NCI-H69 (cell line): ENCODE measurements around the gene TTC7B.

ENCODE experiments used
- DNase-seq: peaks from one replicate; lab custom pipeline; 2025; lab: John Stamatoyannopoulos, UW

TTC7B gene

DNA sequence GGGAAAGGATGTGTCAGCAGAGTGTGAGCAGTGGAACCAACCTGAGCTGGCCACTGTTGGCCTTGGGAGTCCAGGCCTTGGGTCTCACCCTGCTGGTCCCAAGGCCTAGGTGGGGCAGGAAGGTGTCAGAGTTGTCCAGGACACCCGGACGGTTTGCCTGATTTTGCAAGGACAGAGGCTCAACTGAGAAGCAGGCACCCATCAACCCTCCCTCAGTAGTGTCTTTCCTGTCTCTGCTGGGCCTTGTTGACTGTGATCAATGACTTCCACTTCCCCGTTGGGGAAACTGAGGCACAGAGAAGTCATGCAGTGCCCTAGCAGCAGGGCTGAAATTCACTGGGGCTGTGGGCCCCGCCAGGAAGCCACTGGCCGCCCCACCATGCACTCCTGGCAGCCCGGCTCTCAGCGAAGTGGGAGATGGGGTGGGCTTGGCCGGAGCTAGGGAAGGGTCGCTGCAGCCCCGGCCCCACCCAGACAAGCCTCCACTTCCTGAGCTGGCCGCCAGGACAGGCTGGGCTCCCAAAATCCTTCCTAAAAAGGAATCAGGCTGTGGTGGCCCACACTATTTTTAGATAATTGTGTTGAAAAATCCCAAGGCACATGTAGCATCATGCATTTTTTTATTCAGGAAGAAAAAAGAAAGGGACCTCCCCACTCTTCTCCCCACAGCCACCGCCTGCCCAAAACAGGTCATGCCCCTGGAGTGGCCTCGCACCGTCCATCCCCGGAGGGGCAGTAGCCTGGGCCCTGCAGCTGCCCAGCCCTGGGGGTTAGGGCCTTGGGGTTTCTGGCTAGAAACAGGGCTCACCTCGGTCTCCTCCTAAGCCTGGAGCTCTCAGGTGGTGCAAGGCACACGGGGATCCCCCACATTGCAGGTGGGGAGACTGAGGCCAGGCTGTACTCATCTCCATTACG, 292.0 kb downstream of the TTC7B start:
- no peak for DNase-seq

DNA sequence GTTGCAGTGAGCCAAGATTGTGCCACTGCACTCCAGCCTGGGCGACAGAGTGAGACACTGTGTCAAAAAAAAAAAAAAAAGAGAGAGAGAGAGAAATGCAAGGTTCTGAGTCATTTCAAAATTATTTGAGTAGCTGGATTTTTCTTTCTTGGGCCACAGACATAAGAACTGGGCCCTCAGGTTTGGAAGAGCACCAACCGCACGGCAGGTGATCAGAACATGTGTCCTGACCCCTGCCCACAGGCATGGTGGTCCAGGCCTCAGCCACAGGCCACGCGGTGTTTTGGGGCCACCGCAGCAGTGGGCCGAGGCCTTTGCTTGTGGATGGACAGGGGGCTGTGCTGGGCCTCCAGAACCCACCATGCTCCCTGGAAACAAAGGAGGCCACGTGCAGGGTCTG, 292.7 kb downstream of the TTC7B start:
- DNase-seq = no peak

DNA sequence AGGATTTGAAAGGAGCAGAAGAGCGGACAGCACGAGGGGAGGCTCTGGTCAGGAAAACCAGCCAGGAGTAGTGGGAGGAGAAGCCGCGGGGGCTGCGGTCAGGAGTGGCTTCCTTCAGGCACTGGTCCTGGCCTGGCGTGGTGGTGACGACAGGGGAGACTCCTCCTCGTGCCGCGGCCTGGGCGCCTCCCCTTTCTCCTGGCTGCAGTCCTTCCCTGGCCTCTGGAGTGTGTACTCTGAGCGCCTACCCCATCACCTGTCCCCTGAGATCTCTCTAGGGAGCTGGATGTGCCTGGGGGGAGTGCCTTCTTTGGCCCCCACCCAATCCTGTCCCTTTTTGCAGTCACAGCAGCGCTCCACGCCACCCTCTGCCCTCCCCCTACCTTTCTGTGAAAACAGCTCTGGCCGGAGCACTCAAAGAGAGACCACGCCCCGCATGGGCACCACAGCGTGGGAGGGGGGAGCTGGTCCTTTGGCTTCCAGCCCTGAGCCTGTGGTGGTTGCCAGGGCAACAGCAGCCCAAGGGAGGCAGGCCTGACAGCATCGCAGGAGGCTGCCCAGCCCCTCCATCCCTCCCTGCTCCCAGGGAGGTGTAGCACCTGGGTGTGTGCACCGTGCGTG, 293.5 kb downstream of the TTC7B start:
- peak; percentile 98 for DNase-seq

DNA sequence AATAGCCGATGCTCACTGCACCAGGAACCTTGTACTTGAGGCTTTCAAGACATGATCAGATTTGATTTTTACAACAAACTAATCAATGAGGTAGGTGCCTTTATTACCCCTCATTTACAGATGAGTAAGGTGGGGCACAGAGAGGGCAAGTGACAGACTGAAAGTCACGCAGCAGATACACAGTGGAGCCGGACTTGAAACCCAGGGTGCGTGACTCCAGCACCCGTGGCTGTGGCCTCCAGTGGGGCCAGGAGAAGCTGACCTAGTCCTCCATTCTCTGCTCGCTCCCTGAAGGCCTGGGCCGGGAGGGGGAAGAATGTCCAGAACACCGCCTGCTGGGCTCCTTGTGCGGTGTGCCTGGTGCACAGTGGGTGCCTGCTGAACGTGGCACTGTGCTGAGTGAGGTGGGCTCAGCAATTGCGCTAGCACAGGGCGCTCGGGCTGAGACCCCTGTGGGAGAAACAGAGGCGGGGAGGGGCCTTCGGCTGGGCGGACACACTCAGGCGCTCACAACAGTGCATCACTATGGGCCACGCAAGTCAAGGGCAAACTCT, 294.2 kb downstream of the TTC7B start:
- no peak for DNase-seq

DNA sequence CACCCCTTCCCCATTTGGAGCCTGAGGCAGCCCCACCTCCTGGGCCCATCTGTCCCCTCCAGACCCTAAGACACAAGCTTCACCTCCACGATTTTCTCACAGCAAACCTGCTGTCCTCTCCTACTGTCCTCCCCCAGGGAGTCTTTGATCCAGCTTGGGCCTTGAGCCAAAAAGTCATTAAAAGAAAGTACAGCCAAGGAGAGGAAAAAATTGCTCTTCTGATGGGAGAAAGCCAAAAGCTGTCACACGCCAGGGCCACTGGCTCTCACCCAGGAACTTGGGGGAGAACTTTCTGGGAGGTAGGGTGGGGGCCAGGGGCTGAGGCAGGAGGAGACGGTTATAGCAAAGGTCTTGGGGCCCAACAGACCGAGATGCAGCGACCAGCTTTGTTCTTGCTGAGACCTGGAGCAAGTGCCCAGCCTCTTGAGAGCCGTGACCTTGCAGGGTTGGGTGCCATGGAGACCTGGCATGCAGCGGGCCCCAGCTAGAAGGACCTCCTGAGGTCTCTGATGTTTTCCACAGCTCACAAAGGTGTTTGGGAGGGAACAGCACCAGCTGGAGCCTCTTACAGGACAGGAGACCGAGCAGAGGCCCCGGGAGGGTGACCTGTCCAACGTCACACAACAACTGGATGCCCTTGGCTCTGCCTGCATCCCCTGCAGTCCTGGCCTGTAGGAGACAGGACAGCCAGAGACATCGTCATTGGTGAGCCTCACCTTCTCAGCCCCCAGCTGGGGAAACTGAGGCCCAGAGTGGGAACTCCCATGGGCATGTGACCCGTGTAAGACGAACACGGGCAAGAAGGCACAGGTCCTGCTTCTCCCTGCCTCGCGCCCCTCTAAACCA, 294.9 kb downstream of the TTC7B start:
- DNase-seq = peak; percentile 97

- DNase-seq = peak; percentile 57
Observed at GRCh38 chr14:90520326-90520725, 295.9 kb downstream of the TTC7B start.

DNA sequence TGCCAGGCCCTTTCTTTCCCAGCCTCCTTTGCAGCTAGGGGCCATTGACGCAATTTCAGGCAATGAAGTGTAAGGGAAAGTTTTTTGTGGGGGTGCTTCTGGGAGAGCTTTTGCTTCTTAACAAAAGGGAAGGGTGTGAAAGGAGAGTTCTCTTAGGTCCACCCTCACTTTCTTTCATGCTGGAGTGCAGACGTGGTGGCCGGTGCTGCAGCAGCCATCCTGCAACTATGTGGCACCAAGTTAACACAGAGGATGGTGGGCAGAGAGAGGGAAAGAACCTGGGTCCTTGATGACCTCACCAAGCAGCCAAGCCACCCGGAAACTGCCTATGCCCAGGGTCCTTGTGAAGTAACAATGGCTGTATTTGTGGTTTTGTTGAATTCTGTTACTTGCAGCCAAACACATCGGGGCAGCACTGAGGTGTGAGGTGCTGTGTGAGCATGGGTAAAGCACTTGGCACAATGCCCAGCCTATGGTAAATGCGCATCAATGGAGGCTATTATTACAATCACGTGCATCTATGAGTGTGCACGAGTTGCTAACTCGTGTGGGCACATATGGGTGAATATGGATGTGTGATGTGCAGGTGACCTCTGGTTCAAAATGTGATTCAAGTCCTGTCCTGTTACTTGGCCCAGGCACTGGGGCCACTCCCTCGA, 296.8 kb downstream of the TTC7B start:
- DNase-seq = peak; percentile 41

DNA sequence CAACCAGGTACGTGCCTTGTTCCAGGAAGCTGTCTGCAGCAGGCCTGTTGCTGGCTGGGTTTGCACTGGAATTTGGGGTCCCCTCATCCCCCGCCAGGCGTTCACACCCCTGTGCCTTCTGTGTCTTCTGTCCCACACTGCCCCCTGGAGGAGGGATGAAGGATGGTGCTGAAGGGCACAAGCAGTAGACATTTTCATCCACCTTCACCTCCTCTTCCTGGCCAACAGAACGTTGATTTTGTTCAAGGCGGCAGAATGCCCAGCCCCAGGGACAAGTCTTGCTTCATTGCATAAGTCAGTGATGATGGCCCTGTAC, 297.3 kb downstream of the TTC7B start:
- peak; percentile 55 for DNase-seq

DNA sequence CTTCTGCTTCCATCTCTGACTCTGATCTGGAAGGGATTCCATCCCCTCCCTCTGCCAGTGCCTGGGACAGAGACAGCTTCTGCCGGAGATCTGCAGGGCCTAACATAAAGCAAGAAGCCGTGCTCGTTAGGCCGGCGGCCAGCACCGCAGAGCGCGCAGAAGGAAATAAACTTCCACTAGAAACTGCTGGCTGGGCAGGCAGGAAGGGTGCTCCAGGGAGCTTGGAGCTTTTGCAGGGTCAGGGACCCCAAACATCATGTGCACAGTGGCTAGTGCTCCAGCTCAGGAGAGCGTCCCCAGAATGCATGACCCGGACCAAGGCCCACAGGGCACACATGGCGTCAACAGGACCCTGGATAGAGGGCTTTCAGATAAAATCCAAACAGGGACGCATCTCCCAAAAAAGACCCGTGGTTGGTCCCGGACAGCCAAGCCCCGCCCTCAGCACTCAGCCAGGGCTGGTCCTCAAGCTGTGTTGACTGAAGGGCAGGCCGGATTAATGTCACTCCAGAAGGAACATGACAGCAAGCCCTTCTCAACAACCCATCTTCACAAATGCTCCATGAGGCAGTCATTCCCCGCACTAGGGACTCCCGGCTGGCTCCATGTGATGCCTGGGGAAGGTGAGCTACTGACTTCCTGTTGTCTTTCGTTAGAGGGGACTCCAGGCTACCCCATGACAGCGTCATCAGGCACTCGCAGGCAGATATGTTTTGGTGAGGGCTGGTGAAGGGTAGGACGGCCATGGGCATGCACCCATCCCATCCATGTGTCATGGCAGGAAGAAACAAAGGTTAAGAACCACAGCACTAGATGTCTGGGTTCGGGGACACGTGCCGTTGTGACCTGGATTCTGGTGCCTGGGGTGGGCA, 297.9 kb downstream of the TTC7B start:
- DNase-seq = no peak

- DNase-seq = peak; percentile 34
Observed at GRCh38 chr14:90517076-90517841, 299.0 kb downstream of the TTC7B start.

DNA sequence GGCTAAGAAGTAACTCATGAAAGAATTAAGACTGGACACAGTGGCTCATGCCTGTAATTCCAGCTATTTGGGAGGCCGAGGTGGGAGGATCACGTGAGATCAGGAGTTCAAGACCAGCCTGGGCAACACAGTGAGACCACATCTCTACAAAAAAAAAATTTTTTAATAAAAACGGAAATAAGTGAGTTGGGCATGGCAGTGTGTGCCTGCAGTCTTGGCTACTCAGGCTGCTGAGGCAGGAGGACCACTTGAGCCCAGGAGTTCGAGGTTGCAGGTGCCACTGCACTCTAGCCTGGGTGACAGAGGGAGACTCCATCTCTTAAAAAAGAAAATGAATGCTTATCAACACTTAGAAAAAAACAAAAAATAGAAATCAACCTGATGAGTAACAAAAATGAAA, 301.7 kb downstream of the TTC7B start:
- DNase-seq = no peak

DNA sequence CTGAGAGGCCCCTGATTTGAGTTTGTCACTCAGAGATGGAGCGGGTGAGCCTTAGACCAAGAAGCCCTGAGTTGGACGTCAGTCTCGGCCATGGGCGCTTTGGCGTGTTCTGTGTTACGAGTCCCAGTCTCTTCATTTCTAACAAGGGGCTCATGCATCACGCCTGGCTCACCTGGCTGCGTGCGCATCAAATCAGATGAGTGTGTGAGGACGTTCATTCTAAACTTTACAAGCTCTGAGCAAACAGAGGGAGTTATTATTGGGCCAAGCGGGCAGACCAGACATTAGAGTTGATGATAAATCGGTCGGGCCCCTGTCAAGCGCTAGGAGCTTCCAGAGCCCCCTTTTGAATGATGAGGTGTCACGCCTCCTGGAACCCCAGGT, 302.2 kb downstream of the TTC7B start:
- peak; percentile 87 for DNase-seq

- DNase-seq = peak; percentile 99
Observed at GRCh38 chr14:90513161-90514014, 302.8 kb downstream of the TTC7B start.

DNA sequence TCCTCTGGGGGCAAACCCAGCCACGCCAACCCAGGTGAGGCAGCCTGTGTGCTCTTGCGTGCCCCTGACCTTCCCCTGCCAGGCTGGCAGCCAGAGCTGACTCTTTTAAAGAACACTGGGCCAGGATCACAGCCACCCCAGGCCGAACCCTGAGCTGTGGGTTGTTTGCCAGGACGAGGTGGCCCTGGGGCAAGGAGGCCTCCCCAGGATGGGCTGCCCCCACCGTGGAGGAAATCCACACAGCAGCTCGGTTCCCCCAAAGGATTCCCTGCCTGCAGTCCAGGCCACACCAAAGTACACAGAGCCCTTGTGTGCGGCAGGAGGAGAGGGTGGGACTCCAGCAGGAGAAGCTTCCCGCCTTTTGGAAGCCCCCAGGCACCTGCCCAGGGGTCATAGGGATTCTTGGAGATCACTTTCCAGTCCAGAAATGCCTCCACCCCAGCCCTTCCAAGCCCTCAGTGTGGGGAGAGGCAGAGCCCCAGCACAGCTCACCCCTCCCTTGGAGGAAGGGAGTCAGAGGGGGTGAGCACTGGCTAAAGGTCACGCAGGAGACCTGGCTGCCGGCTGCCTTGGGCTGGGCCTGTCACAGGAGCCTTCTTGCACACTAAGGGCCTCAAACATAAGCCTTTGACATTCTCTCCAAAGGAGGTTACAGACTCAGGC, 303.8 kb downstream of the TTC7B start:
- peak; percentile 90 for DNase-seq

DNA sequence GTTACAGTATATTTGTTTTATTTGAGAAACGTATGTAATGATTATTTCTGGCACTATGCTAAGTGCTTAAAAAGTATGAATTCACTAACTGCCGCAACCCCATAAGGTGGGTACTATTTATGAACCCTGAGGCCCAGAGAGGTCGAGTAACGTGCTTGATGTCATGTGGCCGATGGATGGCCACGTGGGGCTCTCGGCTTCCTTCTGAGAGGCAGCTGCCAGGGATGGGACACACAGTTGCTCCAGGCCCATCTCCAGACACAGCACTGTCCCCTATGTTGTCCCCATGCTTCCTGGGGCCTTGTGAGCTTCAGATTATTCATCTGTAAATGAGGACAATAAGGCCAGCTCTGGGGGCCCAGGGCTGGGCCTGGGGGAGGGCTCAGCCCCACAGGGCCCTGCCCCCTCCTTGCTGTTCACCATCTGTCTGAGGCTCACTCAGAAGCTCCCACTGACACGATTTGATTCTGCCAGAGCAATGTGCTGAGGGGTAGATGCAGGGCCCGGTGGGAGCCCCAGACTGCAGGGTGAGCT, 304.4 kb downstream of the TTC7B start:
- DNase-seq = peak; percentile 90

DNA sequence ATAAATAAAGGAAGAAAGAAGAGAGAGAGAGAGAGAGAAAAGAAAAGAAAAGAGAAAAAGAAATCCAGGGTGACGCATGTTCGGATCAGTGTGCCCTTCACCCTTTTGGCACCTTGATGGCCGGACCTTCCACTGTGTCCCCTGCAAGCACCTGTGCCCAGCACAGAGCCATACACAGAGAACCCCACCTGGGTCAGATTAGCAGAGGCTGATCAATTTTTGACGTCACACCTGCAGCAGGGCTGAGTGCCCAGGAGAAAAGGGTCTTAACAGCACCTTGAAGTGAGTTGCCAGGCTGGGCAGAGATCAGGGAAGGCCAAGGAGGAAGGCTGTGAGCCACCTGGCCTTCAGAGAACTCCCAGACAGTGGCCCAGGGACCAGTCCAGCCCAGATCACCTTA, 305.0 kb downstream of the TTC7B start:
- DNase-seq = no peak

- peak; percentile 89 for DNase-seq
Observed at GRCh38 chr14:90510159-90510558, 306.1 kb downstream of the TTC7B start.

GRCh38 chr14:90509403-90509802, 306.8 kb downstream of the TTC7B start:
- DNase-seq = peak; percentile 39
